HepG2 (cell line): ENCODE measurements around the gene ELP1. TPM values are rescaled to one million over a fixed set of nuclear protein-coding genes. Genes with fewer than 3 reads are reported as not detected.
A peak's percentile ranks its signal among the peaks of the same experiment; 100 is the strongest.

Source experiments
- CERS6 ChIP-seq: sonication (generic); formaldehyde crosslinking; IDR thresholded peaks from 2 replicates; pipeline ENCODE4 v1.5.0; 2020; ENCODE audit warnings: missing genetic modification reagents
- FOXP4 ChIP-seq: sonication (generic); formaldehyde crosslinking; IDR thresholded peaks from 2 replicates; pipeline ENCODE4 v1.4.0; 2020; ENCODE audit warnings: missing genetic modification reagents
- GTF2F1 ChIP-seq: fragments of 150-350 bp; IDR thresholded peaks from 2 replicates; pipeline ENCODE4 v1.6.1; 2014; ENCODE audit warnings: low read length
- IKZF5 ChIP-seq: IDR thresholded peaks from 2 replicates; pipeline ENCODE4 v1.6.1; 2018; ENCODE audit warnings: missing genetic modification reagents, mild to moderate bottlenecking, missing compliant biosample characterization
- KLF15 ChIP-seq: sonication (generic); formaldehyde crosslinking; IDR thresholded peaks from 2 replicates; pipeline ENCODE4 v1.8.1; 2023; ENCODE audit warnings: borderline replicate concordance, mild to moderate bottlenecking, inconsistent platforms, missing genetic modification reagents, mixed read lengths
- MYPOP ChIP-seq: sonication (generic); formaldehyde crosslinking; IDR thresholded peaks from 2 replicates; pipeline ENCODE4 v1.8.1; 2023; ENCODE audit warnings: mild to moderate bottlenecking, moderate library complexity, missing genetic modification reagents
- RARA ChIP-seq: IDR thresholded peaks from 2 replicates; pipeline ENCODE4 v1.6.1; 2016; ENCODE audit warnings: missing genetic modification reagents, missing compliant biosample characterization
- SPEN ChIP-seq: sonication (generic); formaldehyde crosslinking; IDR thresholded peaks from 2 replicates; pipeline ENCODE4 v1.5.1; 2020; ENCODE audit warnings: low read depth, mild to moderate bottlenecking, missing genetic modification reagents
- TIGD3 ChIP-seq: sonication (generic); formaldehyde crosslinking; IDR thresholded peaks from 2 replicates; pipeline ENCODE4 v1.5.1; 2020; ENCODE audit warnings: mild to moderate bottlenecking, missing genetic modification reagents, borderline replicate concordance
- ZBTB2 ChIP-seq: sonication (generic); formaldehyde crosslinking; IDR thresholded peaks from 2 replicates; pipeline ENCODE4 v1.8.0; 2022; ENCODE audit warnings: low read depth, missing genetic modification reagents
- ZNF207 ChIP-seq: fragments of 450-650 bp; IDR thresholded peaks from 2 replicates; pipeline ENCODE4 v1.6.1; 2016; ENCODE audit warnings: antibody characterized with exemption, borderline replicate concordance
- ZNF235 ChIP-seq: sonication (generic); formaldehyde crosslinking; IDR thresholded peaks from 2 replicates; pipeline ENCODE4 v1.8.1; 2023; ENCODE audit warnings: mild to moderate bottlenecking, missing genetic modification reagents, borderline replicate concordance
- ZNF460 ChIP-seq: sonication (generic); formaldehyde crosslinking; IDR thresholded peaks from 2 replicates; pipeline ENCODE4 v1.5.1; 2020; ENCODE audit warnings: missing genetic modification reagents, mild to moderate bottlenecking, borderline replicate concordance
- ZNF614 ChIP-seq: IDR thresholded peaks from 2 replicates; pipeline ENCODE4 v1.6.1; 2018; ENCODE audit warnings: missing biosample characterization, missing genetic modification reagents, inconsistent platforms, borderline replicate concordance
- ZNF713 ChIP-seq: sonication (generic); formaldehyde crosslinking; IDR thresholded peaks from 2 replicates; pipeline ENCODE4 v1.4.0; 2020; ENCODE audit warnings: mild to moderate bottlenecking, missing genetic modification reagents
- polyA plus RNA-seq, 8 experiments: library from polyadenylated mRNA; depleted of rRNA in 3 of 8; stranded (reverse) in 7 of 8; unstranded in 1 of 8; fragments of >200 nt; fragmentation: Illumina TruSeq in 4 of 8; extraction: Trizol in 4 of 8; gene quantifications; 2 replicates each; pipeline versions ENCODE4 v1.2.1 to v1.2.3, GENCODE V29; 2011 to 2016; ENCODE audit warnings: low read depth in 4 of 8, missing spikeins in 1 of 8, mixed read lengths in 1 of 8; ENCODE audit not compliant: insufficient read depth in 1 of 8
- total RNA-seq, 5 experiments: library from RNA; depleted of rRNA; stranded (reverse); fragments of >200 nt; fragmentation: Illumina TruSeq; extraction: Trizol; gene quantifications; 2 replicates each; pipeline ENCODE4 v1.2.3, GENCODE V29; 2016; ENCODE audit warnings: low read depth in 1 of 5

ELP1 gene
- total and polyA plus RNA-seq, 2 of the 13 experiments (the other 11 are each of a cell fraction or from before 2014, with no cell fraction given) = 157 to 275 TPM

GRCh38 chr9:108933718-108934322, at the start of gene ELP1 (continued):
- TF ChIP-seq ZNF235 (CRISPR knock-in tag) (no peak), ZNF713 (no peak), ZBTB2 (CRISPR knock-in tag) (peak; percentile 59; the same call in 1 of the 2 replicates), TIGD3 (no peak; the same call in 1 of the 2 replicates), ZNF614 (CRISPR knock-in tag) (peak; percentile 77; the same call in 1 of the 2 replicates), RARA (CRISPR knock-in tag) (no peak), CERS6 (CRISPR knock-in tag) (no peak), SPEN (CRISPR knock-in tag) (peak; percentile 77), GTF2F1 (no peak), ZNF460 (no peak), ZNF207 (no peak), KLF15 (CRISPR knock-in tag) (no peak), MYPOP (CRISPR knock-in tag) (peak; percentile 93), FOXP4 (peak; percentile 62), IKZF5 (peak; percentile 64; the same call in 1 of the 2 replicates)
